ENCODE measurements around the gene PIK3CB. TPM values are rescaled to one million over a fixed set of nuclear protein-coding genes. Genes with fewer than 3 reads are reported as not detected.

Gene PIK3CB
- polyA plus RNA-seq, 1 experiment, result 4.9 TPM

GRCh38 chr3:138675393-138675792 lies 159.3 kb downstream of the PIK3CB start:
- no peak for DNase-seq (ENCODE audit: low read depth)
- TF ChIP-seq, protein P1, sequence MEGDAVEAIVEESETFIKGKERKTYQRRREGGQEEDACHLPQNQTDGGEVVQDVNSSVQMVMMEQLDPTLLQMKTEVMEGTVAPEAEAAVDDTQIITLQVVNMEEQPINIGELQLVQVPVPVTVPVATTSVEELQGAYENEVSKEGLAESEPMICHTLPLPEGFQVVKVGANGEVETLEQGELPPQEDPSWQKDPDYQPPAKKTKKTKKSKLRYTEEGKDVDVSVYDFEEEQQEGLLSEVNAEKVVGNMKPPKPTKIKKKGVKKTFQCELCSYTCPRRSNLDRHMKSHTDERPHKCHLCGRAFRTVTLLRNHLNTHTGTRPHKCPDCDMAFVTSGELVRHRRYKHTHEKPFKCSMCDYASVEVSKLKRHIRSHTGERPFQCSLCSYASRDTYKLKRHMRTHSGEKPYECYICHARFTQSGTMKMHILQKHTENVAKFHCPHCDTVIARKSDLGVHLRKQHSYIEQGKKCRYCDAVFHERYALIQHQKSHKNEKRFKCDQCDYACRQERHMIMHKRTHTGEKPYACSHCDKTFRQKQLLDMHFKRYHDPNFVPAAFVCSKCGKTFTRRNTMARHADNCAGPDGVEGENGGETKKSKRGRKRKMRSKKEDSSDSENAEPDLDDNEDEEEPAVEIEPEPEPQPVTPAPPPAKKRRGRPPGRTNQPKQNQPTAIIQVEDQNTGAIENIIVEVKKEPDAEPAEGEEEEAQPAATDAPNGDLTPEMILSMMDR (IDR thresholded peaks at IDR 0.05; ENCODE audit: insufficient read depth, low read depth, low read length), result no peak
- CTCF ChIA-PET, result no interaction called here
- no peak overlapping the region for H3K4me3 ChIP-seq (ENCODE audit: low read depth, low read length)
- POLR2A ChIA-PET, result no interaction called here
- H3K27me3 ChIP-seq (ENCODE audit: control insufficient read depth, insufficient read depth, low read length), result no peaks in the 10 kb centered on the region
- no peaks in the 10 kb centered on the region for H3K36me3 ChIP-seq (ENCODE audit: control insufficient read depth, insufficient read depth, low read length)

DNA sequence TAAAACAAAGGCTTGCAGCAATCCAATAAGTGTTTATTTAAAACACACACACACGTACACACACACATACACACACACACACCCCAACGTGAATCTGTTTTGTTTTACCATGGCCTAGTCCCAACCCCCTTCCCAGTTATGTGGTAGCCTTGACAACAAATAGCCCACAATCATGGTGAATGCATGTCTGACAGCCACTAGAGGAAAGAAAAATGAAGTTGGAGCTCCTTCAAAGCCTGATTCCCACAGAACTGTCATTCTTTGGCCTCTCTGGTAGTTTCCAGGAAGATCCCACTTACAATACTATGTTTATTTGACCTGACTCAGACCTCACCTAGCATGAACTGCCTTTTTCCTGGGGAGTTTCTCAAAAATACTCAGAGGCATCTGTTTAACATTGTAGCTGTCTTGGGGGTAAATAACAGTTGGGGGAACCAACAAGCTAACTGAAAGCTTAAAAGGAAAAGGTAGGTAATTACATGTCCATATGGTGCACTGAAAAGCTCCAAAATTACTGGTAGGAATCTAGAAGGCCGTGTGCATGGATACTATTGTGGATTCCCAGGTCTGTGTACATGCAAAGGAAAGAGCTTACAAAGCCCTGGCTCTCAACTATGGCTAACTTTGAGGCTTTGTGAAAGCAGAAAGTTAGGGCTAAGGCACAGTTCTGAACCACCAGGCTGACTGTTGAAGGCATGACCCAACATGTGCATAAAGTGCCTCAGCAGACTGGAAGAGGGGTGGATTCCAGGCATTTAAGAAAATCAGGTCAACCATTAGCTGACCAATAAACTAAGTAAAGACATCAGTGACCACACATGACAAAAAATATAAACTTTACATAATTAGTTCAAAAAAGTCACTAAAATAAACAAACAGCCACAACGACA lies 160.8 kb downstream of the PIK3CB start:
- ChIA-PET CTCF (interaction anchor here (0.6 to 1.5 kb wide), 4 partner anchors 13 to 241 kb away, joined by 3 to 5 read pairs (median 4); partner anchors contain the start of gene CEP70), POLR2A (no interaction called here)
- DNase-seq (ENCODE audit: low read depth), result no peak
- Histone ChIP-seq H3K4me3 (ENCODE audit: low read depth, low read length) (no peak overlapping the region), H3K27me3 (ENCODE audit: control insufficient read depth, insufficient read depth, low read length) (no peaks in the 10 kb centered on the region), H3K36me3 (ENCODE audit: control insufficient read depth, insufficient read depth, low read length) (no peaks in the 10 kb centered on the region; the same call in 1 of the 2 replicates)
- TF ChIP-seq, protein P1 (IDR thresholded peaks at IDR 0.05; ENCODE audit: insufficient read depth, low read depth, low read length), result no peak

DNA sequence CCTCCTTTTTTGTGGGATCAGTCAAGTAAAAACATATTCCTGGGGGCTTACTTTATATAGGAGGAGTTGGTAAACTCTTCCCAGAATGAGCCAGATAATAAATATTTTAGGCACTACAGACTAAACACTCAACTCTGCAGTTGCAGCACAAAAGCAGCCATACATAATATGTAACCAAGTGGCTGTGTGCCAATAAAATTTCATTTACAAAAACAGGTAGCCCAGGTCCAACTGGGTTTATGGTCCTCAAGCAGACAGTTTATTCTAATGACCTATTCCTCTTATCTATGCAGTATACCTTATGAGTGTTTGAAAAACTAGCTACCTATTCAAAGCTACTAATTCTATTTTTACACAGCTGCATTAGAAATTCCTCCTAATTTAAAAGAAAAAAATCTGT lies 164.3 kb downstream of the PIK3CB start:
- POLR2A ChIA-PET, result no interaction called here

DNA sequence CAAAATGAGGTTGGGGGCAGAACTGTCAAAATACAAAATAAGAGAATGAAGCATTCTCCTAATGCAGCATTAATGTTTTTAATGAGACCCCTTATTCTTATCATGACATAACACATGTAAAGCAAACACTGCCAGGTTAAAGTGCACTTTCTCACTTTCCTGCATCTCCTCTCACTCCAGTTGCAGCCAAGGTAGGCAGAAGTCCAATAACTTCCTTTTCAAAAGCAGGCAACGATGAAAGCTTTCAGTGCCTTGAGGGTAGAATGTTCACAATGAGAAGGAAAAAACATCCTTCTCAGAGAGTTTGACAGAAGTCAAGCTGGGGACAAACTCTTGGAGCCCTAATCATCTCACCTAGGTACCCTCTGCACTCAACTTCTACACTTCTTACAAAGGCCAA lies 166.6 kb downstream of the PIK3CB start:
- TF ChIP-seq, protein P1 (IDR thresholded peaks at IDR 0.05; ENCODE audit: insufficient read depth, low read depth, low read length), result no peak
- peaks cover 1% of the 10 kb centered on the region; the same call in 1 of the 2 replicates for H3K36me3 ChIP-seq (ENCODE audit: control insufficient read depth, insufficient read depth, low read length)
- ChIA-PET CTCF (interaction anchor here (0.6 kb wide), 1 partner anchor 268 kb away, joined by 3 read pairs; no protein-coding TSS in a partner anchor), POLR2A (no interaction called here)
- no peaks in the 10 kb centered on the region for H3K27me3 ChIP-seq (ENCODE audit: control insufficient read depth, insufficient read depth, low read length)
- no peak for DNase-seq (ENCODE audit: low read depth)
- H3K4me3 ChIP-seq (ENCODE audit: low read depth, low read length), result no peak overlapping the region

More for the DNA sequence above, 164.3 kb downstream of the PIK3CB start:
- no peaks in the 10 kb centered on the region for H3K27me3 ChIP-seq (ENCODE audit: control insufficient read depth, insufficient read depth, low read length)
- no peak overlapping the region for H3K4me3 ChIP-seq (ENCODE audit: low read depth, low read length)
- TF ChIP-seq, protein P1 (IDR thresholded peaks at IDR 0.05; ENCODE audit: insufficient read depth, low read depth, low read length), result no peak
- no peak for DNase-seq (ENCODE audit: low read depth)
- H3K36me3 ChIP-seq (ENCODE audit: control insufficient read depth, insufficient read depth, low read length), result no peaks in the 10 kb centered on the region; the same call in 1 of the 2 replicates
- CTCF ChIA-PET, result interaction anchor here (1.0 kb wide), 1 partner anchor 12 kb away, joined by 3 read pairs; no protein-coding TSS in a partner anchor

GRCh38 chr3:138657508-138657907 lies 177.2 kb downstream of the PIK3CB start:
- Histone ChIP-seq H3K4me3 (ENCODE audit: low read depth, low read length) (no peak overlapping the region), H3K27me3 (ENCODE audit: control insufficient read depth, insufficient read depth, low read length) (no peaks in the 10 kb centered on the region), H3K36me3 (ENCODE audit: control insufficient read depth, insufficient read depth, low read length) (peaks cover 2% of the 10 kb centered on the region; the same call in 1 of the 2 replicates)
- TF ChIP-seq, protein P1 (IDR thresholded peaks at IDR 0.05; ENCODE audit: insufficient read depth, low read depth, low read length), result no peak
- no peak for DNase-seq (ENCODE audit: low read depth)
- ChIA-PET CTCF (interaction anchor here (1.6 kb wide), 1 partner anchor 12 kb away, joined by 3 read pairs; no protein-coding TSS in a partner anchor), POLR2A (no interaction called here)

Data from BJ (cell line).